Right atrium auricular region (tissue), 2 donors: ENCODE results near the gene RTN4RL1. TPM values are rescaled to one million over a fixed set of nuclear protein-coding genes. Genes with fewer than 3 reads are reported as not detected.
"Not testable (repeated sequence)": the region's sequence is repeated elsewhere in the genome, so short reads cannot be mapped to it uniquely, and the experiment has no call there.

Experiments used
- DNase-seq: peaks from one replicate; pipeline ENCODE4 v3.0.0-alpha.2; 2019; ENCODE audit warnings: low spot score
- H3K27ac ChIP-seq, 2 donors: fragments of 200-600 bp; sonication (generic); 1 replicate in 1 of 2; 2 replicates in 1 of 2; pipeline ENCODE4 v1.5.1; 2016 to 2019
- H3K27me3 ChIP-seq, 2 donors: fragments of 200-600 bp; sonication (generic); one replicate each; pipeline versions ENCODE4 v1.5.1 to v1.6.0; 2017 to 2019
- H3K36me3 ChIP-seq: fragments of 200-600 bp; sonication (generic); one replicate; pipeline ENCODE4 v1.5.1; 2016
- H3K4me1 ChIP-seq, 2 donors: fragments of 200-600 bp; sonication (generic); one replicate each; pipeline versions ENCODE4 v1.5.1 to v1.6.0; 2017 to 2019
- H3K4me3 ChIP-seq, 2 donors: fragments of 200-600 bp; sonication (generic); 1 replicate in 1 of 2; 2 replicates in 1 of 2; pipeline ENCODE4 v1.5.1; 2017 to 2019; ENCODE audit warnings: mild to moderate bottlenecking in 1 of 2, moderate library complexity in 1 of 2
- H3K9me3 ChIP-seq, 2 donors: fragments of 200-600 bp; sonication (generic); one replicate each; pipeline ENCODE4 v1.5.1; 2019
- total RNA-seq, 2 donors: library from RNA; depleted of rRNA; stranded (reverse); fragments of >200 nt; gene quantifications; one replicate each; pipeline ENCODE4 v1.1.0, GENCODE V29; 2016
- TF ChIP-seq, protein P1 (sequence below), 2 donors: fragments of 200-600 bp; sonication (generic); IDR thresholded peaks; one replicate each; pipeline ENCODE4 v1.5.1; 2019; ENCODE audit warnings: antibody characterized with exemption in 2 of 2

RTN4RL1 gene
- total RNA-seq, 2 donors from 2014 or later = 1.8 to 5.0 TPM

DNA sequence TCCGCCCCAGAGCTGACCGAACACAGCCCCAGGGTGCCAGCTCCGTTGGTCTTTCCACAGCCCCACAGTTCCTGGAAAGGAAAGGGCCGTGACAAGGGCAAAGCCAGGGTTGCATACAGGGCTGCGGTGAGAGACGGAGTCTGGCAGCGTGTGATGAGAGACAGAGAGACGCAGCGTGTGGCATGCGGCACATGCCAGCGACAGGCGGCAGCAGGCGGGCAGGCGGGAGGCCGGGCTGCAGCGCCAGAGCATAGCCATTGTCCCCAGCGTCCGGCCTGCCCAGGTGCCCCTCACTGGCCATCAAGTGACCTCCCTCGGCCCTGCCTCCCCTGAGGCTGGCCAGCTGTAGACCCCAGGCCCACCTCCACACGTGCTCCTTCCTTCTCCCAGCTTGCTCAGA is 8.6 kb downstream of the RTN4RL1 start:
- TF ChIP-seq, protein P1, sequence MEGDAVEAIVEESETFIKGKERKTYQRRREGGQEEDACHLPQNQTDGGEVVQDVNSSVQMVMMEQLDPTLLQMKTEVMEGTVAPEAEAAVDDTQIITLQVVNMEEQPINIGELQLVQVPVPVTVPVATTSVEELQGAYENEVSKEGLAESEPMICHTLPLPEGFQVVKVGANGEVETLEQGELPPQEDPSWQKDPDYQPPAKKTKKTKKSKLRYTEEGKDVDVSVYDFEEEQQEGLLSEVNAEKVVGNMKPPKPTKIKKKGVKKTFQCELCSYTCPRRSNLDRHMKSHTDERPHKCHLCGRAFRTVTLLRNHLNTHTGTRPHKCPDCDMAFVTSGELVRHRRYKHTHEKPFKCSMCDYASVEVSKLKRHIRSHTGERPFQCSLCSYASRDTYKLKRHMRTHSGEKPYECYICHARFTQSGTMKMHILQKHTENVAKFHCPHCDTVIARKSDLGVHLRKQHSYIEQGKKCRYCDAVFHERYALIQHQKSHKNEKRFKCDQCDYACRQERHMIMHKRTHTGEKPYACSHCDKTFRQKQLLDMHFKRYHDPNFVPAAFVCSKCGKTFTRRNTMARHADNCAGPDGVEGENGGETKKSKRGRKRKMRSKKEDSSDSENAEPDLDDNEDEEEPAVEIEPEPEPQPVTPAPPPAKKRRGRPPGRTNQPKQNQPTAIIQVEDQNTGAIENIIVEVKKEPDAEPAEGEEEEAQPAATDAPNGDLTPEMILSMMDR (IDR thresholded peaks at IDR 0.05) = no peak
- H3K36me3 ChIP-seq = no peaks in the 10 kb centered on the region
- peaks cover 0 to 15% of the 10 kb centered on the region in 2 donors for H3K4me1 ChIP-seq
- DNase-seq = no peak
- no peak overlapping the region for H3K4me3 ChIP-seq
- no peaks in the 10 kb centered on the region for H3K9me3 ChIP-seq
- H3K27ac ChIP-seq = no peak overlapping the region
- no peaks in the 10 kb centered on the region for H3K27me3 ChIP-seq

DNA sequence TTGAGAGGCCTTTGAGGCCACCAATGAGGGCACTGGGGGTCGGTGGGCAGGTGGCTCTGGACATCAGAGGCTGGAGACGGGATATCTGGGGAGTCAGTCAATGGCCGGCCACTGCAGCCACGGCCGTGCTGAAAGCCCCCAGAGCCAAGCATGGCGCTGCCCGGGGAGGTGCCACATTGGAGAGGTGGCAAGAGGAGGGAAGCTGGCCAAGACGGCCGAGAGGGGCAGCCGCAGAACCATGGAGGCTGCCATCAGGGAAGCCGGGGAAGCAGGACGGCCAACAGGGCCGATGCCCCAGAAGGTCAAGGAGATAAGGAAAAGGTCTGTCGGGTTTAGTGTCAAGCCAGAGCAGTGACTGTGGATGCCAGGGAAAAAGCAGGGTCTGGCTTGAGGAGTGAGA is 9.8 kb downstream of the RTN4RL1 start:
- no peaks in the 10 kb centered on the region for H3K27me3 ChIP-seq
- H3K4me3 ChIP-seq = no peak overlapping the region
- no peak overlapping the region for H3K27ac ChIP-seq
- no peak for DNase-seq
- TF ChIP-seq, protein P1 (IDR thresholded peaks at IDR 0.05) = no peak
- no peaks in the 10 kb centered on the region for H3K9me3 ChIP-seq
- H3K4me1 ChIP-seq = peaks cover 0 to 20% of the 10 kb centered on the region in 2 donors
- H3K36me3 ChIP-seq = no peaks in the 10 kb centered on the region

DNA sequence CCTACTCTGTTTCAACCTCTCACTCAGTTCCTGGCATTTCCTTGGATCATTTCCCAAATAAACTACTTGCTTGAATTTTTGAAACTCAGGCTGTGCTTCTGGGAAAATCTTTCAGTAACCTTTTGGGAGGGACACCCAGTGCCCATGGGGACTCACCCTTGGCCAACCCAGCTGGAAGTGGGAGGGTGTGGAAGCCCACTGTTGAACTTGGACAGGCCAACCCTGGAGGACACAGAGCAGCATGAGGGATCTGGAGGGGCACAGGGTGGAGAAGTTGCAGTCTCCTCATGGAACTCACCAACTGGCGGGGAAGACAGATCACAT is 11.2 kb downstream of the RTN4RL1 start:
- peaks cover 0 to 20% of the 10 kb centered on the region in 2 donors for H3K4me1 ChIP-seq
- H3K9me3 ChIP-seq = no peaks in the 10 kb centered on the region
- DNase-seq = no peak
- TF ChIP-seq, protein P1 (IDR thresholded peaks at IDR 0.05) = no peak
- no peak overlapping the region for H3K27ac ChIP-seq
- no peaks in the 10 kb centered on the region for H3K27me3 ChIP-seq
- H3K36me3 ChIP-seq = no peaks in the 10 kb centered on the region
- no peak overlapping the region for H3K4me3 ChIP-seq

DNA sequence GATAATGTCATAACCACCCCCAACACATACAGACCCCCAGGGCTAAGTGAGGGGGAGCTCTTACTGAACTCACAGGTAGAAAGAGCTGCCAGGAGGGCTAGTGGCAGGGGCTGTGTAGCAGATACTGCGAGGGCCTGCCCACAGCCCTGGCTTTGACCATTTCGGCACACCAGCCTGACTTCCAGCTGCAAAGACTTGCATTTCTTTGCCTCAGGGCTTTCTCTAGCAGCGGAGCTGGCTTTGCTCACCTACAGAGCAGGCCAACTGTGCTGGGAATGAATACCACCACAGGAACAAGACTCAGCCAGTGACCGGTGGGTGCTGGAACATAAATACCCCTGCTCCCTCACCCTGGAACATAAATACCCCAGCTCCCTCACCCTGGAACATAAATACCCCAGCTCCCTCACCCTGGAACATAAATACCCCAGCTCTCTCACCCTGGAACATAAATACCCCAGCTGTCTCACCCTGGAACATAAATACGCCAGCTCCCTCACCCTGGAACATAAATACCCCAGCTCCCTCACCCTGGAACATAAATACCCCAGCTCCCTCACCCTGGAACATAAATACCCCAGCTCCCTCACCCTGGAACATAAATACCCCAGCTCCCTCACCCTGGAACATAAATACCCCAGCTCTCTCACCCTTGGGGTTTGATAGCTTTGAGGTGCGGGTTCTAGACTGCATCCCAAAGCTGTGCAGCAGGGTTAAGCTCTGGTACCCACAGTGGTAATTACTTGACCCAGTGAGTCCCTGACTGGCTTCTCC is 11.7 kb downstream of the RTN4RL1 start:
- not testable (repeated sequence) for H3K36me3 ChIP-seq, H3K4me3 ChIP-seq, DNase-seq, H3K9me3 ChIP-seq, H3K27me3 ChIP-seq, H3K27ac ChIP-seq
- H3K4me1 ChIP-seq = peaks cover 0 to 20% of the 10 kb centered on the region in 2 donors

DNA sequence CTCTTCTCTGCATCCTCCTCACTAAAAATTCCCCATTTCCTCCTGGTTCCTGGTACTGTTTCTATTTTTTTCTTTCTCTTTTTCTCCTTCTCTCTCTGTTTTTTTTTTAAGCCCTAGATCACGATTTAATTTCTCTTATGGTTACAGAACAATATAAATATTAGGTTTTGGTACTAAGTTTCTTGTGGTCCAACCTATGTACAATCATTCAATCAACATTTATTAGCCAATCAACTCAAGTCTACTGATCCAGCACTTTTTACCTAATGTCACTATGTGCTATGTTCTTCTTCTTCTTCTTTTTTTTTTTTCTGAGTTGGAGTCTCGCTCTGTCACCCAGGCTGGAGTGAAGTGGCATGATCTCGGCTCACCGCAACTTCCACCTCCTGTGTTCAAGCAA is 12.6 kb downstream of the RTN4RL1 start:
- DNase-seq = no peak
- no peak overlapping the region for H3K4me3 ChIP-seq
- TF ChIP-seq, protein P1 (IDR thresholded peaks at IDR 0.05) = no peak
- peak overlapping the region; percentile 30 to 32 for H3K27ac ChIP-seq
- H3K9me3 ChIP-seq = no peaks in the 10 kb centered on the region
- no peaks in the 10 kb centered on the region for H3K27me3 ChIP-seq
- no peaks in the 10 kb centered on the region for H3K36me3 ChIP-seq
- peaks cover 0 to 20% of the 10 kb centered on the region in 2 donors for H3K4me1 ChIP-seq

DNA sequence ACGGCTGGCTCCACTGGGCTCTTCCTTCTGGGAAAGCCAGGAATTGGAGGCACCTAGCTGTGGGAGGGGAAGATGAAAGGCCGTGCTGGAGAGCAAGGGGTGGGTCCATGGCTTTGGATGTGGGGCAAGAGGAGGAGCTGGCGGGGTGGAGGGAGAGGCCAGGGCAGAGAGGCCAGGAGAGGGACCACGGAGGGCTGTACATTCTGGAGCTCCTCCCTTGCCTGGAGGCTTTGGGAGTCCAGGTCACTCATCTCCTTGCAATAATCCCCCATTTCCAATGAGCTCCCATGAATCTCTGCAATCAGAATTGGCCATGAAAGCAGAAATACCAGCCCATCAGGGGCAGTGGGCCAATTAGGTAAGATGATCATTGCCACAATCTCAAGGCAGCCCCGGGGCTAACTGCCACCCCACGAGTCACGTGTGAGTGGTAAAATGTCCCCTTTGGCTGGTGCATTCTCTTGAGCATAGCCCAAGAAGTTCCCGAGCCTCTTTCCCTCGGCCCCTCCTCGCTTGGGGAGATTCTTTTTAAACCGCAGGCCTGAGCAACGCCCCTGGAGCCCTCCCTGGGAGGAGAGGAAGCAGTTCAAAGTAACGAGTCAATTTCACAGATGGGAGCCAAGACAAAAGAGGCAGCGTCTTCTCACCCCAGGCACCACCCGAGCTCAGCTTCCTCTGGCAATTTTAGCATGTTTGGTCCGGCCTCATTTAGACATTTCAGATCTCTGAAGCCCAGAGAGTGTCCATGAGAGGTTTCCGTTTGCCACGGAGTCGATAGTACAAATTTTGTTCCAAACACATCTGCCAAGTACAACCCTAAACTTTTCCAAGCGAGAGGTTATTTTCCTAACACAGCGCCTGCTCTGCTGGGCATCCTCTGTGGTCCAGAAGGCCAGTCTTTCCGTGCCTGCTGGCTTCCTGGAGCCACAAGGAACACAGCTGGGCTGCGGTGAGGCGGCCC is 13.4 kb downstream of the RTN4RL1 start:
- TF ChIP-seq, protein P1 (IDR thresholded peaks at IDR 0.05) = no peak
- H3K4me3 ChIP-seq = peak overlapping the region in 1 of 2 donors; percentile 16
- DNase-seq = peak; percentile 67
- peaks cover 0 to 20% of the 10 kb centered on the region in 2 donors for H3K4me1 ChIP-seq
- H3K9me3 ChIP-seq = no peaks in the 10 kb centered on the region
- no peaks in the 10 kb centered on the region for H3K36me3 ChIP-seq
- H3K27ac ChIP-seq = peak overlapping the region; percentile 30 to 32
- H3K27me3 ChIP-seq = no peaks in the 10 kb centered on the region
